Activated T-cell treated with anti-CD3 and anti-CD28 coated beads for 48 hours (primary cell): ENCODE measurements around the gene GLRX2.
"Not testable (repeated sequence)": the region's sequence is repeated elsewhere in the genome, so short reads cannot be mapped to it uniquely, and the experiment has no call there.

Experiments used
- DNase-seq: peaks from one replicate; pipeline ENCODE4 v3.0.0-alpha.2; 2020; ENCODE audit warnings: low read depth

The GLRX2 gene

GRCh38 chr1:193062698-193063463 lies 42.3 kb downstream of the GLRX2 start:
- no peak for DNase-seq

- DNase-seq, result no peak
These were observed 44.3 kb downstream of the GLRX2 start for GRCh38 chr1:193060938-193061337.

GRCh38 chr1:193060406-193060805 lies 44.8 kb downstream of the GLRX2 start:
- DNase-seq, result no peak

GRCh38 chr1:193060115-193060403 lies 45.2 kb downstream of the GLRX2 start:
- no peak for DNase-seq

- peak; percentile 92 for DNase-seq
These were observed 45.7 kb downstream of the GLRX2 start, which contains the start of the genes RO60 and UCHL5 for GRCh38 chr1:193059282-193060114. Gene RO60, plus strand, starts transcription at chr1:193059612. Its CDS starts 9,443 bp downstream, at chr1:193069055. Gene UCHL5, minus strand, starts transcription at chr1:193059360. Its CDS starts 100 bp downstream, at chr1:193059260.

GRCh38 chr1:193058529-193059281 lies 46.5 kb downstream of the GLRX2 start:
- peak; percentile 58 for DNase-seq

- no peak for DNase-seq
These were observed 51.0 kb downstream of the GLRX2 start for GRCh38 chr1:193054169-193054675.

- not testable (repeated sequence) for DNase-seq
These were observed 56.3 kb downstream of the GLRX2 start for GRCh38 chr1:193048913-193049312.
